ENCODE data around the gene IGSF9B. TPM values are rescaled to one million over a fixed set of nuclear protein-coding genes. Genes with fewer than 3 reads are reported as not detected.

IGSF9B gene
- total RNA-seq, 2 donors from 2014 or later = 10.2 to 35.3 TPM

- WGBS = 81% methylated on average over 9 of the region's 9 CpGs
- Histone ChIP-seq H3K9me3 (no peaks in the 10 kb centered on the region), H3K4me3 (no peak overlapping the region), H3K4me1 (replicated peaks) (no peaks in the 10 kb centered on the region), H3K36me3 (no peaks in the 10 kb centered on the region), H3K27me3 (replicated peaks; ENCODE audit: insufficient read depth) (no peaks in the 10 kb centered on the region), H3K27ac (no peak overlapping the region)
- TF ChIP-seq POLR2AphosphoS5 (IDR thresholded peaks at IDR 0.05) (no peak), POLR2A (IDR thresholded peaks at IDR 0.05) (no peak), CTCF (IDR thresholded peaks at IDR 0.05) (no peak)
- DNase-seq (ENCODE audit: low spot score) = no peak
- intact Hi-C loops (cut with DNase I) = no loop called here
Observed at GRCh38 chr11:133984828-133985227, 28.1 kb upstream of the IGSF9B start.

- intact Hi-C loops (cut with DNase I) = no loop called here
- DNase-seq (ENCODE audit: low spot score) = no peak
- H3K36me3 ChIP-seq = no peaks in the 10 kb centered on the region
- no peaks in the 10 kb centered on the region for H3K9me3 ChIP-seq
- no peaks in the 10 kb centered on the region for H3K4me1 ChIP-seq (replicated peaks)
- TF ChIP-seq CTCF (IDR thresholded peaks at IDR 0.05) (no peak), POLR2A (IDR thresholded peaks at IDR 0.05) (no peak), POLR2AphosphoS5 (IDR thresholded peaks at IDR 0.05) (no peak)
- no peak overlapping the region for H3K27ac ChIP-seq
- no peak overlapping the region for H3K4me3 ChIP-seq
- no peaks in the 10 kb centered on the region for H3K27me3 ChIP-seq (replicated peaks; ENCODE audit: insufficient read depth)
- WGBS = 82% methylated on average over 26 of the region's 28 CpGs
Observed at GRCh38 chr11:133983660-133984316, 27.0 kb upstream of the IGSF9B start.

GRCh38 chr11:133982876-133983275, 26.1 kb upstream of the IGSF9B start:
- DNase-seq (ENCODE audit: low spot score) = no peak
- H3K27me3 ChIP-seq (replicated peaks; ENCODE audit: insufficient read depth) = no peaks in the 10 kb centered on the region
- WGBS = 69% methylated on average over 12 of the region's 12 CpGs
- H3K4me1 ChIP-seq (replicated peaks) = no peaks in the 10 kb centered on the region
- intact Hi-C loops (cut with DNase I) = no loop called here
- no peak overlapping the region for H3K4me3 ChIP-seq
- H3K27ac ChIP-seq = no peak overlapping the region
- TF ChIP-seq POLR2A (IDR thresholded peaks at IDR 0.05) (no peak), POLR2AphosphoS5 (IDR thresholded peaks at IDR 0.05) (no peak), CTCF (IDR thresholded peaks at IDR 0.05) (no peak)
- H3K36me3 ChIP-seq = no peaks in the 10 kb centered on the region
- no peaks in the 10 kb centered on the region for H3K9me3 ChIP-seq

- TF ChIP-seq POLR2AphosphoS5 (IDR thresholded peaks at IDR 0.05) (no peak), POLR2A (IDR thresholded peaks at IDR 0.05) (no peak), CTCF (IDR thresholded peaks at IDR 0.05) (no peak)
- DNase-seq (ENCODE audit: low spot score) = no peak
- no peak overlapping the region for H3K27ac ChIP-seq
- no peak overlapping the region for H3K4me3 ChIP-seq
- WGBS = 92% methylated on average over 14 of the region's 14 CpGs
- no peaks in the 10 kb centered on the region for H3K36me3 ChIP-seq
- no peaks in the 10 kb centered on the region for H3K27me3 ChIP-seq (replicated peaks; ENCODE audit: insufficient read depth)
- no peaks in the 10 kb centered on the region for H3K9me3 ChIP-seq
- intact Hi-C loops (cut with DNase I) = no loop called here
- H3K4me1 ChIP-seq (replicated peaks) = no peaks in the 10 kb centered on the region
Observed at GRCh38 chr11:133982151-133982550, 25.4 kb upstream of the IGSF9B start.

GRCh38 chr11:133981156-133981555, 24.4 kb upstream of the IGSF9B start:
- intact Hi-C loops (cut with DNase I) = no loop called here
- WGBS = 90% methylated on average over 5 of the region's 5 CpGs
- no peaks in the 10 kb centered on the region for H3K27me3 ChIP-seq (replicated peaks; ENCODE audit: insufficient read depth)

More at GRCh38 chr11:133981156-133981555, 24.4 kb upstream of the IGSF9B start:
- Histone ChIP-seq H3K9me3 (no peaks in the 10 kb centered on the region), H3K36me3 (no peaks in the 10 kb centered on the region), H3K27ac (no peak overlapping the region), H3K4me3 (no peak overlapping the region), H3K4me1 (replicated peaks) (no peaks in the 10 kb centered on the region)
- no peak for DNase-seq (ENCODE audit: low spot score)
- TF ChIP-seq POLR2A (IDR thresholded peaks at IDR 0.05) (no peak), POLR2AphosphoS5 (IDR thresholded peaks at IDR 0.05) (no peak)

All from prostate gland (tissue), 2 donors.